AG10803 (cell line): ENCODE results near the gene CD40.

Experiments
- DNase-seq: peaks from one replicate; pipeline ENCODE4 v3.0.0; 2010; ENCODE audit warnings: low read depth
- H3K4me3 ChIP-seq: 2 replicates; pipeline ENCODE4 v1.5.1; 2011; ENCODE audit warnings: mild to moderate bottlenecking, low read length, control low read depth
- CTCF ChIP-seq: conservative IDR thresholded peaks from 2 replicates; pipeline ENCODE4 v1.5.1; 2011; ENCODE audit warnings: mild to moderate bottlenecking, low read length, control low read depth, inconsistent platforms

The CD40 gene

GRCh38 chr20:46168438-46168837 lies 50.3 kb downstream of the CD40 start:
- no peak for TF ChIP-seq CTCF
- no peak for DNase-seq
- no peak overlapping the region for H3K4me3 ChIP-seq

- no peak for TF ChIP-seq CTCF
- DNase-seq = no peak
- no peak overlapping the region for H3K4me3 ChIP-seq
These were observed 51.4 kb downstream of the CD40 start for GRCh38 chr20:46169245-46170171.

- TF ChIP-seq CTCF = no peak
These were observed 53.4 kb downstream of the CD40 start for GRCh38 chr20:46171476-46171875.

GRCh38 chr20:46171909-46172308 lies 53.8 kb downstream of the CD40 start:
- DNase-seq = no peak
- H3K4me3 ChIP-seq = no peak overlapping the region
- TF ChIP-seq CTCF = no peak

More at GRCh38 chr20:46171476-46171875, 53.4 kb downstream of the CD40 start:
- H3K4me3 ChIP-seq = no peak overlapping the region
- no peak for DNase-seq

- no peak overlapping the region for H3K4me3 ChIP-seq
- TF ChIP-seq CTCF = no peak
- DNase-seq = no peak
These were observed 54.3 kb downstream of the CD40 start for GRCh38 chr20:46172455-46172854.

GRCh38 chr20:46172961-46173536 lies 54.9 kb downstream of the CD40 start:
- no peak for DNase-seq
- H3K4me3 ChIP-seq = no peak overlapping the region
- no peak for TF ChIP-seq CTCF
